RWPE1 (cell line): ENCODE measurements around the gene SNRPB2.

Experiments used
- CTCF ChIA-PET: fragments of 350-600 bp; sonication (Branson Sonifier 250); formaldehyde crosslinking; extraction: SDS; loops from one replicate; lab custom pipeline; 2021; lab: Yijun Ruan, JAX
- POLR2A ChIA-PET: fragments of 400-600 bp; formaldehyde crosslinking; extraction: SDS; loops from one replicate; lab custom pipeline; 2020; ENCODE audit warnings: antibody characterized with exemption; ENCODE audit not compliant: low non-redundant PET; lab: Yijun Ruan, JAX
- DNase-seq: peaks from one replicate; pipeline ENCODE4 v3.0.0; 2012; ENCODE audit warnings: low spot score
- H3K27ac ChIP-seq: fragments of 450-650 bp; 2 replicates; pipeline ENCODE4 v1.5.1; 2017
- CTCF ChIP-seq: fragments of 450-650 bp; conservative IDR thresholded peaks from 2 replicates; pipeline ENCODE4 v1.5.1; 2017; ENCODE audit warnings: low read depth, mild to moderate bottlenecking

Gene SNRPB2

DNA sequence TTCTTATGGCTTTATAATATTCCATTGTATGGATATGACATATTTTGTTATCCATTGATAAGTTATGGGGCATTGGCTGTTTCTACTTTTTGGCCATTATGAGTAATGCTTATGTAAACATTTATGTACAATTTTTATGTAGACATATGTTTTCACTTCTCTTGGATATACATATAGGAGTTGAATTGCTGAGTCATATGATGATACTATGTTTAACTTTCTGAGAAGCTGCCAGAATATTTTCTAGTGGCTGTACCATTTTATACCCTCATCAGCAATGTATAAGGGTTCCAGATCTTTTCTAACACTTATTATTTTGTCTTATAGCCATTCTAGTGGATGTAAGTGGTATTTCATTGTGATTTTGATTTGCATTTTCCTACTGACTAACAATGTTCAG is 41.4 kb downstream of the SNRPB2 start:
- no peak for DNase-seq
- CTCF ChIA-PET, result no interaction called here
- H3K27ac ChIP-seq, result no peak overlapping the region
- POLR2A ChIA-PET, result no interaction called here
- no peak for TF ChIP-seq CTCF

GRCh38 chr20:16775961-16776360 is 46.1 kb downstream of the SNRPB2 start:
- no peak overlapping the region for H3K27ac ChIP-seq
- no peak for TF ChIP-seq CTCF
- POLR2A ChIA-PET, result no interaction called here
- CTCF ChIA-PET, result no interaction called here
- no peak for DNase-seq

- no peak for TF ChIP-seq CTCF
- H3K27ac ChIP-seq, result no peak overlapping the region
- CTCF ChIA-PET, result no interaction called here
- DNase-seq, result no peak
- POLR2A ChIA-PET, result no interaction called here
Observed at GRCh38 chr20:16777126-16777525, 47.3 kb downstream of the SNRPB2 start.

DNA sequence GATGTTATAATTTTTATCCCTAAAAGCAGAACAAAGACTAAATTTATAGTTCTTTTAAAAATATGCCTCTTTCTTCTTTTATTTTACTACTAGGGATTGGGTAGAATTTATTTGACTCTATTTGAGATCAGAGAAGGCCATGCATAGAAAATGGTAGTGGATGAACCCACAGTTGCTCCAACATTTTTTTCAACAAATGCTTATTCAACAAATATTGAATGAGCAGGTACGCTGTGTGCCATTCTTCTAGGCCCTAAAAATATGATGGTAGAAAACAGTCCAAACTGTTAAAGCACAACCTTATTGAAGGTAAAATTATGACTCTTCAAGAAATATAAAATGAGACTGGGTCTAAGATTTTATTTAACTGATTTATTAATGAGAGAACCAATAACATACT is 48.3 kb downstream of the SNRPB2 start:
- ChIA-PET CTCF (no interaction called here), POLR2A (no interaction called here)
- TF ChIP-seq CTCF, result no peak
- DNase-seq, result no peak
- H3K27ac ChIP-seq, result no peak overlapping the region

DNA sequence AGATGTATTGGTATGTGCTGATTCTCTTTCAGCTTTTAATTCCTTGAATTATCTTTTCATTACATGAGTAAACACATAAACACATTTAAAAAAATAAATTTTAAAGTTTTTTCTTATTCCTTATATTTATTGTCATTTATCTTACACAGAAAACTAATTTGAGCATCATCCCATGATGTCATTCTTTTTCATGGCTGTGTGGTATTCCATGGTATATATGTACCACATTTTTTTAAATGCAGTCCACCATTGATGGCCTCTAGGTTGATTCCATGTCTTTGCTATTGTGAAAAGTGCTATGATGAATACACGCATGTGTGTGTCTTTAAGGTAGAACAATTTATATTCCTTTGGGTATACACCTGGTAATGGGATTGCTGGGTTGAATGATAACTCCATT is 51.7 kb downstream of the SNRPB2 start:
- no peak overlapping the region for H3K27ac ChIP-seq
- no peak for TF ChIP-seq CTCF
- no peak for DNase-seq
- CTCF ChIA-PET, result no interaction called here
- POLR2A ChIA-PET, result no interaction called here

- TF ChIP-seq CTCF, result no peak
- CTCF ChIA-PET, result interaction anchor here (0.6 kb wide), 1 partner anchor 164 kb away, joined by 4 read pairs; no protein-coding TSS in a partner anchor
- POLR2A ChIA-PET, result no interaction called here
Observed at GRCh38 chr20:16785226-16785625, 55.4 kb downstream of the SNRPB2 start.

More at GRCh38 chr20:16785226-16785625, 55.4 kb downstream of the SNRPB2 start:
- DNase-seq, result no peak
- no peak overlapping the region for H3K27ac ChIP-seq
